Measurements from ENCODE around the gene RPRD1A.
"Not testable (repeated sequence)": the region's sequence is repeated elsewhere in the genome, so short reads cannot be mapped to it uniquely, and the experiment has no call there.

The RPRD1A gene, protein sequence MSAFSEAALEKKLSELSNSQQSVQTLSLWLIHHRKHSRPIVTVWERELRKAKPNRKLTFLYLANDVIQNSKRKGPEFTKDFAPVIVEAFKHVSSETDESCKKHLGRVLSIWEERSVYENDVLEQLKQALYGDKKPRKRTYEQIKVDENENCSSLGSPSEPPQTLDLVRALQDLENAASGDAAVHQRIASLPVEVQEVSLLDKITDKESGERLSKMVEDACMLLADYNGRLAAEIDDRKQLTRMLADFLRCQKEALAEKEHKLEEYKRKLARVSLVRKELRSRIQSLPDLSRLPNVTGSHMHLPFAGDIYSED

DNA sequence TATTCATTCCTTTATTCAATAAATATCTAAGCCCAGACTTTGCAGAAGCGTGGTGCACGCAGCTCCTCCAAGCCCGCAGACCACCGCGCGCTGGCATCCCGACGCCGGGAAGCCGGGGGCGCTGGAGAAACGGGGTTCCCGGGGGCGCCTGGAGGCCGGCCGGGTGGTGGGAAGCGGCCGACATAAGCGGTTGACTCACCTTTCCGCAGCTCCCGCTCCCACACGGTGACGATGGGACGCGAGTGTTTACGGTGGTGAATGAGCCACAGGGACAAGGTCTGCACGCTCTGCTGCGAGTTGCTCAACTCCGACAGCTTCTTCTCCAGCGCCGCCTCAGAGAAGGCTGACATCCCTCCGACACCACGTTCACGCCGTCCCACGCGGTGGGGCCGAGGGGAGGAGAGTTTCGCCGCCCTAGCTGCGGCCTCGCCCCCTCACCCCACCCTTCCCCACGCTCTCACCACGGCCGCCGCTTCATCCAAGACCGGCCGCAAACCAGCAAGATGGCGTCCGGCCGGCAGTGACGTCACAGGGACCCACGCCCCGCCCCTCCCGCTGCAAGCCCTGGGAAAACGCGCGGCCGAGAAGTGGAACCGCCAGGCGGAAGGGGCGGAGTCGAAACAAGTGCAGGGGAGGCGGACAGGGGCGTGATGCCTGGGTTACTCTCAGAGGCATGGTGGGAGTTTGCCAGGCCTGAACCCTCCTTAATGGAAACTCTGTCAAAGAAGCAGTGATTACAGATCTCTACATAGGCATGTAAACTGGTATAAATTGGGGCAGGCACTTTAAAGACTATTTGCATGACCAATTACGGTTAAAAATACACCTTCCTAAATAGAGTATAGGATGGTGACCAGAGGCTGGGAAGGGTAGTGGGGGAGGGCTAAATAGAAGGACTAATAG, at the start of gene RPRD1A:
Gene RPRD1A, minus strand, starts transcription at position 505 of the 903 bp plus-strand sequence. Its CDS starts 155 bp downstream, at position 350.
- peak; percentile 92 for DNase-seq (ENCODE audit: low spot score)

DNA sequence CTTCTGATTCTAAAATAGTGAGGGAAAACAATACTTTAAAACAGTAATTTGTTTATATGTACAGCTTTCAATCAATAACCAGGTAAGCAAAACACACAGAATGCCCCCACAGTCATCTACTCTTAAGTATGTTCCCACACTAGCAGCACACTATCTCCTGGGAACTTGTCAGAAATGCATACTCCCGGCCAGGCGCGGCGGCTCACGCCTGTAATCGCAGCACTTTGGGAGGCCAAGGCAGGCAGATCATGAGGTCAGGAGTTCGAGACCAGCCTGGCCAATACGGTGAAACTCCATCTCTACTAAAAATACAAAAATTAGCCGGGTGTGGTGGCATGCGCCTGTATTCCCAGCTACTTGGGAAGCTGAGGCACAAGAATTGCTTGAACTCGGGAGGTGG, 49.4 kb upstream of the RPRD1A start:
- DNase-seq (ENCODE audit: low spot score) = not testable (repeated sequence)

DNA sequence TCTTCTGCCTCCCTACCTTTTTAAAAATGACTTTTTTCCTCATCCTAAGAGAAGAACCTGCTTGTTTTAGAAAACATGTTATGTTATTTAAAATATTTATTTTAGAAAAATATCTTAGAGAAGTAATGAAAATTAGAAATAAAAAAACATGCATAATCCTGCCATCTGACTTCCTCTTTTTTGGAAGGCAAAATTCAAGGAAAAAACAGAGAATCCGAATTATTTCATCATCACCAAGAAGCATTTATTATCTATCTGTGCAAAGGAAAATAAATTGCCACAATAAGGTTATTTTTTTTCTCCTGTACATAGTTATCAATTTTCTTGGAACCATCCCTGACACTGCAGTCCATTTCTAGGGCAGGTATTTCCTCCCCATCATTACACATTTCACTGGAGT, 47.4 kb upstream of the RPRD1A start:
- DNase-seq (ENCODE audit: low spot score) = no peak

DNA sequence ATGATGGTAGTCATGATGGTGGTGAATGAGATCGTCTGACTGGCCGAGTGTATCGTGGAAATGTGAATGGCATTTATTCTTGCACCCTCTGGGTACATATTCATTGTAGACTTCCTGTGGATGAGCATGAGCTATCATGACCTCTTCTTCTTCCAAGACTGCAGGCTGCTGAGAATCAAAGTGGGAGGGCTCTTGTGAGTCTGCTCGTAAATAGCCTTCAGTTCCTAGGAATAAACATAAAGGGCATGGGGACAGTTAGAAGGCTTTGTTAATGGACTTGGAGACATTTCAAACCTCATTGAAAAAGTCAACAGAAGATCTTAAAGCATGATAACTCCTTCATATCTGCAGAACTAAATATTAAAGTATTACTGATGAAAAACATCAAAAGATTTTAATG, 46.9 kb upstream of the RPRD1A start:
- DNase-seq (ENCODE audit: low spot score) = no peak

DNA sequence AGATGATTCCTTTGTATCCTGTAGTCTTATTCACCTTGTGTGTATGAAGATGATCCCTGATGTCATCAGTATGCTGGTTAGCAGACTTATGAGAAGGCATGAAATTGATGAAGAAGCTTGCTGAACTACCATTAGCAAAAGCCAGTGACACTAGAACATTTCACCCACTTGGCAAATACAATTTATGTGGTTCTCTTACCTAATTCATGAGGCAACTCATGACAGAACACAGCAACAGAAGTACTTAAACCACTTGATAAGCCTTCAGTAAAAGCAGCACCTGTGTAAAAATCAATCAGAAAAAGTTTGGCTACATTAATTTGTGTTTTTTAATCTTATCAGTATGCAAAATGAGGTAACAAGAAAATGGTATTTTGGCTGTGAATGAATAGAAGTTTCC, 44.9 kb upstream of the RPRD1A start:
- no peak for DNase-seq (ENCODE audit: low spot score)

DNA sequence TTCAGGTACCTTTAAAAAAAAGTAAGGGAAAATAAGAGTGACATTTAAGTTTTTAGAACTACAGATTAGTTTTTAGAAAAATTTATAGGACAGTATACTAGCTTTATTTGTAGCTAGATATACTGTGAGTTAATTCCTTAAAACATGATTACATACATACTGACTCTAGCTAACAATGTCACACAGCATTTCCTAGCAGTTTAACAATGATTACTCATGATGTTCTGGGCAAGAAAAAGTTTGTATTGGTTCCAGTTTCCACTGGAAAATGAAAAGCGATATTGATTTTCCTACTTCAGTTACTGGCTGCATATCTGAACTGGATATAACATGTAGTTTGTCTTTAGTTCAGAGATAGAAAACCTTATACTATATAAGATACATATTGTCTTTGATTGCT, 42.4 kb upstream of the RPRD1A start:
- no peak for DNase-seq (ENCODE audit: low spot score)

DNA sequence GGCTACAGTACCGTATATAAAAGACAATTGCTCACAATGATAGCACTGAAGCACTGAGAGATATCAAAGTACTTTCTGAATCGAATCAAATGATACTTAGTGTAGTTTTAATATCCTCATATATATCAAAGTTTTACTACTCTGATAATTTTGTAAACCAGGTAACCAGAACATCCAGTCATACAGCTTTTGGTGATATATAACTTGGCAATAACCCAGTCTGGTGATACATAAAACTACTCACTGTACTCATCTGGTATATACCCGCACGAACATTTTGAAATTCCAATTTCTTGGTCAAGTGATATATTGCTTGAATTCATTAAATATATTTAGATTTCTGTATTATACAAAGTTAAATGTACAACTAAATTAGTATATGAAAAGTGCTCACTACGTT, 41.2 kb upstream of the RPRD1A start:
- no peak for DNase-seq (ENCODE audit: low spot score)

DNA sequence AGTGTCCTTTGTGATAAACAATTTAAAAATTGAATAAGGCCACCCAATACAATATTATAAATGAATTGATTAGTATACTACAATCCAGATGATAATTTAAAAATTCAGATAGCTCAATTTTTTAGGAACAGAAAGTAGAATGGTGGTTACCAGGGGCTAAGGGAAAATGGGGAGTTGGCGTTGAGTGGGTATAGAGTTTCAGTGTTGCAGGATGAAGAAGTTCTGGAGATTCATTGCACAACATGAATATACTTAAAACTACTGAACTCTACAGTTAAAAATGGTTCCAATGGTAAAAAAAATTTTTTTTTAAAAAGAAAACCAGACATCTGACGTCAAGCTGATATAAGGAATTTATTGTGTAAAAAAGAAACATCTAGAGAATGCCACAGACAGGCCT, 40.8 kb upstream of the RPRD1A start:
- no peak for DNase-seq (ENCODE audit: low spot score)

DNA sequence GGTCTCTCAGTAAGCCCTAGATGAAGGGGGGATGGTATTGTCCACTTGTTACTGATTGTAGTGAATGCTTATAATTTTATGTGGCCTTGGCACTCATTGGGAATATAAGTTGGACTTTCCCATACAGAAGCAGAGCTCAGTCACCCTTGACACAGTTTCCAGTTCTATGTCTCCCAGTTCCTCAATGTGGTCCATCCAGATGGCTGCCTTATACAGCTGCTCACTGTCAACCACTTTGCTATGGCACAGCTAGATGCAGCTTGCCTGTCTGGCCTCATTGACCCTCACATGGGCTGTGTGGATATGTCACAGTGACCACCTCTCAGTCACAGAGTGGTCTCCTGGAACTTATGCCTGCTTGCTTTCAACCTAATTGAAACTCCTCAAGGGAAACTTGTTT, 40.1 kb upstream of the RPRD1A start:
- no peak for DNase-seq (ENCODE audit: low spot score)

DNA sequence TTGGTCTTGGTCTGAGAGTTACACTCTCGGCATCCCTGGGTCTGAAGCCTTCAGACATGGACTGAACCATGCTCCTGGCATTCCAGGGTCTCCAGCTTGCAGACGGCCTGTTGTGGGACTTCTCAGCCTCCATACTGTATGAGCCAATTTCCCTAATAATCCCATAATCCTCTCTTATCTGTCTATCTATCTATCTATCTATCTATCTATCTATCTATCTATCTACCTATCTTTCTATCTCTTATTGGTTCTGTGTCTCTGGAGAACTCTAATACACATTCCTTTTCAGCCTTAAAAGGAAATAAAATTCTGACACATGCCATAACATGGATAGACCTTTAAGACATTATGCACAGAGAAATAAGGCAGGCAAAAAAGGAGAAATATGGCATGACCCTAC, 37.4 kb upstream of the RPRD1A start:
- no peak for DNase-seq (ENCODE audit: low spot score)

DNA sequence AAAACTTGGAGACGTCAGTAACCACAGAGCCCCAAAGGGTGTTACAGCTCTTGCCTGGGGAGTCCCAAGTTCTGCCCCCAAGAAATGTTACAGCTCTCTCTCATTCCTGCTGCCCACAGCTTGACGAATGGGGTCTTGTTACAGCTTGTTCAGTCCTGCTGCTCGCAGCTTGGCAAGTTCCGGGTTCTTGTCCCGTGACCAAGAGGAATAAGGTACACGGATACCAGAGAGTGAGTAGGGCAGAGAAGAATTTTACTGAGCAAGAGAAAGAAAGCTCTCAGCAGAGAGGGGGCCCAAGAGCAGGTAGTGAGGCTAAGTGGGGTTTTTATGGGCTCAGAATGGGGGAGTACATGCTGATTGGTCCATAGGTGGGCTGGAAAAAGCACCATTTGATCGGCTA, 34.6 kb upstream of the RPRD1A start:
- no peak for DNase-seq (ENCODE audit: low spot score)

DNA sequence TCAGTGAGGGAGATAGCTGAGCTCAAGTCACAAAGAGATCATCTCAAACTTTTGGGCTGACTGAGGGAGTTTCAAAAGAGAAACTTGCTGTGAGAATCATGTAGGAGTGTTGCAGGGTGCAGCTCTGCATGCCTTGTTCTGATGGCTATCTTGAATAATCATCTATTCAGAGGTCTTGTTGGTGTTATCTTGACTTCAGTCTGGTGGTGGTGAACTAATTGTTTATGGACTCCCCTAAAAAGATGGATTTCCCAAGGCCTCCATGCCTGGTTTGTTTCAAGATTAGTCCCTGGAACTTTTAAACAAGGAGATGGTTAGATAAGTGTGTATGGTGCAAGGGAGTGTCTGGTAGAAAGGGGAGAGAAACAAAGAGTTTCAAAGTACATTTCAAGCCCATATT, 32.0 kb upstream of the RPRD1A start:
- no peak for DNase-seq (ENCODE audit: low spot score)

DNA sequence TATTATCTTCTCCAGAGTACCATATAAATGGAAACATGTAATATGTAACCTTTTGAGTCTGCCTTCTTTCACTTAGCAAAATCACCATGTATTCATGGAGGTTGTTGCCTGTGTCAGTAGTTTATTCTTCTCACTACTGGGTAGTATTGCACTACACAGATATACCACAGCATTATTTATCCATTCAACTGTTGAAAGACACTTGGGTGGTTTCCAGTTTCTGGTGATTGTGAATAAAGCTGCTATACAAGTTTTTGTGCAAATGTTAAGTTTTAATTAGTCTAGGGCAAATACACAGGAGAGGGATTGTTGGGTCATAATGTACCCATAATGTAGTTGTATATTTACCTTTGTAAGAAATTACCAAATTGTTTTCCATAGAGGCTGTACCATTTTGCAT, 29.6 kb upstream of the RPRD1A start:
- DNase-seq (ENCODE audit: low spot score) = no peak

DNA sequence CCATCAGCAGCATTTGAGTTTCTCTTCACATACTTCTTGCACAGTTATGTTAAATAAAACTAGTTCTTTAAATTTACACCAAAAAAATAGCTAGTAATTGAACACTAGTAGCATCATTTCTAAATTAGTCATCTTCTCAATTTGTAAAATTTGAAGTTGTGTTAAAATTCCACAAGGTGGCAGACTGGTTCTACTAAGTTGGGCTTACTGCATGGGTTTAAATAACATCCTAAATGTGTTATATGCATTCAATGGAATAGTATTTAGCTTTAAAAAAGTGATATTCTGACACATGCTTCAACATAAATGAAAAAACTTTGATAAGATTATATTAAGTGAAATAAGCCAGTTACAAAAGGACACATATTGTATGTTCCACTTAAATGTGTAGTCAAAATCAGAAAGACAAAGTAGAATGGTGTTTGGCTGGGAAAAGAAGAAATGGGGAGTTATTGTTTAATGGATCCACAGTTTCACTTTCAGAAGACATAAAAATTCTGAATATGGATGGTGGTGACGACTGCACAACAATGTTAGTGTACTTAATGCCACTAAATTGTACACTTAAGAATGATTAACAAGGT, 28.7 kb upstream of the RPRD1A start:
- DNase-seq (ENCODE audit: low spot score) = peak; percentile 69

DNA sequence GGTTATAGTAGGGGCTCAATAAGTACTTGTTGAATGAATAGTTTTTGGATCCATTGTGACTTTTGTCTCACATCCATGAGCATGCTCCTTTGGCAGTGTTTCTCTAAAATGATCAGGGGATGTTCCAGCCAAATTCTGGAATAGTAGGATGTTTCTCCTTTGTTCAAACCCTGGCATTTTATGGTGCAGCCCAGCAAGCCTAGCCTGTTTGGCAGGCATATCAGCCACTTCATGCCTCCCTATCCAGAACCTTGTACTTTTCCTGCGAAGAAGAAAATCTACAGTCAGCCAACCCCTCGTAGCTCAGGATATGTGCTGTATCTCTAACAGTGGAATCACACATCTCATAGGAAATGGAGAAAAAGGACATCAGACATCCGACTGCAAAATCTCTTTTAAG, 27.1 kb upstream of the RPRD1A start:
- DNase-seq (ENCODE audit: low spot score) = no peak

DNA sequence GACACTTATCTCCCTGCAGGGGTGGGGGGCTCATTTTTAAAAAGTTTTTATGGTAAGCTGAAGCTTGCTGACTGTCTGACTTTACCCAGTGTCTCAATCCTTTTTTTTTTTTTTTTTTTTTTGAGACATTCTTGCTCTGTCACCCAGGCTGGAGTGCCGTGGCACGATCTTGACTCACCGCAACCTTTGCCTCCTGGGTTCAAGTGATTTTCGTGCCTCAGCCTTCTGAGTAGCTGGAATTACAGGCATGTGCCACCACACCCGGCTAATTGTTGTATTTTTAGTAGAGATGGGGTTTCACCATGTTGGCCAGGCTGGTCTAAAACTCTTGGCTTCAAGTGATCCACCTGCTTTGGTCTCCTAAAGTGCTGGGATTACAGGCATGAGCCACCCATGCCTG, 24.8 kb upstream of the RPRD1A start:
- DNase-seq (ENCODE audit: low spot score) = not testable (repeated sequence)

DNA sequence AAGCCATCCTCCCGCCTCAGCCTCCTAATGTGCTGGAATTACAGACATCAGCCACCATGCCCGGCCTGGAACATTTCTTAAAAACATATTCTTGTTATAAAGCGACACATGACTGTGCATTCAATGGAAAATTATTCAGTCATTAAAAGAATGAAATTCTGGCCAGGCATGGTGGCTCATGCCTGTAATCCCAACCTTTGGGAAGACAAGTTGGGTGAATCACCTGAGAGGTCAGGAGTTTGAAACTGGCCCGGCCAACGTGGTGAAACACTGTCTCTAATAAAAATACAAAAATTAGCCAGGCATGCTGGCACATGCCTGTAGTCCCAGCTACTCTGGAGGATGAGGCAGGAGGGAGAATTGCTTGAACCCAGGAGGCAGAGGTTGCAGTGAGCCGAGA, 21.6 kb upstream of the RPRD1A start:
- DNase-seq (ENCODE audit: low spot score) = no peak

DNA sequence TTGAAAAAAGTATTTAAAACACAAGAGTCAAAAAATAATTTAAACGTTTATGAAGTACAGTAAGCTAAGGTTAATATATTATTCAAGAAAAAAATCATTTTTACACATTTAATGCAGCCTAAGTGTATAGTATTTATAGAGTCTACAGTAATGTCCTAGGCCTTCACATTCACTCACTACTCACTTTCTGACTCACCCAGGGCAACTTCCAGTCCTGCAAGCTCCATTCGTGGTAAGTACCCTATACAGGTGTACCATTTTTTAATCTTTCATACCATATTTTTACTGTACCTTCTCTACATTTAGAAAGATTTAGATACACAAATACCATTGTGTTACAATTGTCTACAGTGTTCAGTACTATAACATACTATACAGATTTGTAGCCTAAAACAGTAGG, 20.9 kb upstream of the RPRD1A start:
- DNase-seq (ENCODE audit: low spot score) = no peak

DNA sequence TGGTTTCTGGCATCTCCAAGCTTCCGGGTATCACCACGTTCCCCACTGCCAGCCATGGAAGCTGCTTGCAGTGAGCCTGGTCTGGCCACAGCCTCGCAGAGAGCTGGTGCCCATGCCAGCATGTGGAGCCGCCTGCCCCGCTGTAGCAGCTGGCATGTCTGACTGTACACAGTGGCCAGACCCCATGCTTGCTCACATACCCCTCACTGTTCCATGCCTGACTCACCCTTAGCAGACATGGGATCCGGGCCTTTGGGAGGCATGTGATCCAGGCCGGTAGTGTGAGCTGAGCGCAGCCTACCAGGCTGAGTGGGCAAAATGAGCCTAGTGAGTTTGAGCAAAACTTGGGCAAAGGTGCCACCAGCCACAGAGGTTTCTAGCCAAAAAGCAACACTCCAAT, 18.8 kb upstream of the RPRD1A start:
- DNase-seq (ENCODE audit: low spot score) = no peak

DNA sequence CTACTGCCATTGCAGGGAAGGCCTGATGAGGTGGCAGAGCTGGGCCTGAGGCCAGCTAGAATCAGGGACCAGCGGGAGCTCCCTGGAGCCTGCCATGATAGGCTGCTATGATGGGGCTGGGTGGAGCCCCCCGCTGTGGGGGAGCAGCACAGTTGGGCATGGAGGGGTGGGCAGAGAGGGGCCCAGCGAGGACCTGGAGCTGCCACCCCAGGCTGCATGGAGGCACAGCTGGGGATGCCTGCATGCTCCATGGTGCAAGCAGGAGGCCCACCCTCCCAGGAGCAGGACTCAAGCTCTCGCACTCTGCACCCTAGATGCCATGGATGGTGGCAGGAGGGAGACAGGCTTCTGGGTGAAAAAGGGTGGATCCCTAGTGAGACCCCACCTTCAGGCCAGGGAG, 17.8 kb upstream of the RPRD1A start:
- DNase-seq (ENCODE audit: low spot score) = no peak

DNA sequence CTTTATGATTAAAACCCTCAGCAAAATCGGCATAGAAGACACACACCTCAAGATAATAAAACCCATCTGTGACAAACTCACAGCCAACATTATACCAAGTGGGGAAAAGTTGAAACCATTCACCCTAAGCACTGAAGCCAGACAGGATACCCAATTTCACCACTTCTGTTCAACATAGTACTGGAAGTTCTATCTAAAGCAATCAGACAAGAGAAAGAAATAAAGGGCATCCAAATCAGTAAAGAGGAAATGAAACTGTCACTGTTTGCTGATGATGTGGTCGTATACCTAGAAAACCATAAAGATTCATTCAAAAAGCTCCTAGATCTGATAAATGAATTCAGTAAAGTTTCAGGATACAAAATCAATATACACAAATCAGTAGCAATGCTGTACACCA, 16.4 kb upstream of the RPRD1A start:
- DNase-seq (ENCODE audit: low spot score) = no peak

DNA sequence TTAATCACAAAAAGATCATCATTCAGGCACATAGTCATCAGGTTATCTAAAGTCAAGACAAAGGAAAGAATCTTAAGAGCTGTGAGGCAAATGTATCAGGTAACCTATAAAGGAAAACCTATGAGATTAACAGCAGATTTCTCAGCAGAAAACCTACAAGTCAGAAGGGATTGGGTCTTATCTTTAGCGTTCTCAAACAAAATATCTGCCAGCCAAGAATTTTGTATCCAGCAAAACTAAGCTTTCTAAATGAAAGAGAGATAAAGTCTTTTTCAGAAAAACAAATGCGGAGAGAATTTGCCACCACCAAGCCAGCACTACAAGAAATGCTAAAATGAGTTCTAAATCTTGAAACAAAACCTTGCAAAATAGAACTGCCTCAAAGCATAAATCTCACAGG, 13.8 kb upstream of the RPRD1A start:
- not testable (repeated sequence) for DNase-seq (ENCODE audit: low spot score)

Data from hematopoietic multipotent progenitor cell treated with erythropoietin and hydrocortisone succinate and interleukin-3 and kit ligand, for 17 days (in vitro differentiated cells).